Activated T-helper 9 cell treated with anti-CD3 and anti-CD28 coated beads, Interleukin-2, amount 50 U/mL, for 16 hours (primary cell): ENCODE data around the gene HNRNPF.

Experiments used
- DNase-seq: peaks from one replicate; pipeline ENCODE4 v3.0.0-alpha.2; 2020; ENCODE audit warnings: low read depth

Gene HNRNPF

DNA sequence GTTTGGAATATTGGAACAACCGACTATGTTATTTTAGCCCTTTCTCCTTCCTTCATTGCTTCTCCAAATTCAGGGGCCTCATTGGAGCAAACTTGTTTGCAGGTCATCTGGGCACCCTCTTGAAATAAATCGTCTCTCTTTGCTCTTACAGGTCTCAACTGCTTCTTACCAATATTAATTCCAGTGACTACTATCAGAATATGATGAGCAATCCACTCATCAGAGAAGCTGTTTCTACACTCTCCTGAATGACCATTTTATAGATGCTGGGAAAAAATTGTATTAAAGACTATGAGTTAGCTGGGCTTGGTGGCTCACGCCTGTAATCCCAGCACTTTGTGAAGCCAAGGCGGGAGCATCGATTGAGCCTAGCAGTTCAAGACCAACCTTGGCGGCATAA, 12.5 kb upstream of the HNRNPF start:
- no peak for DNase-seq

DNA sequence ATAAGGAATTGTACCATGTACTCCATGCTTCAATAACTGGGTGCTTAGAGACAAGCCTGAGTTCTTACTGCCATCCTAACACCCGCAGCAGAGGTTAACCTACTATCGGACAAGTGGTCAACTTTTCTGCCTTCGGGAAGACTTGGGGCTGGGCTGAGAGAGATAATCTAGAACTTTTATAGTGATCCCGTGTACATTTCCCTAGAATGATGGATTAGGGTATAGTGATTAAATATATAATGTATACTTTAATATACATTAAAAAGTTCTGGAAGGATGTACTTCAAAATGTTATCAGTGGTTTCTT, 12.2 kb upstream of the HNRNPF start:
- DNase-seq: no peak

DNA sequence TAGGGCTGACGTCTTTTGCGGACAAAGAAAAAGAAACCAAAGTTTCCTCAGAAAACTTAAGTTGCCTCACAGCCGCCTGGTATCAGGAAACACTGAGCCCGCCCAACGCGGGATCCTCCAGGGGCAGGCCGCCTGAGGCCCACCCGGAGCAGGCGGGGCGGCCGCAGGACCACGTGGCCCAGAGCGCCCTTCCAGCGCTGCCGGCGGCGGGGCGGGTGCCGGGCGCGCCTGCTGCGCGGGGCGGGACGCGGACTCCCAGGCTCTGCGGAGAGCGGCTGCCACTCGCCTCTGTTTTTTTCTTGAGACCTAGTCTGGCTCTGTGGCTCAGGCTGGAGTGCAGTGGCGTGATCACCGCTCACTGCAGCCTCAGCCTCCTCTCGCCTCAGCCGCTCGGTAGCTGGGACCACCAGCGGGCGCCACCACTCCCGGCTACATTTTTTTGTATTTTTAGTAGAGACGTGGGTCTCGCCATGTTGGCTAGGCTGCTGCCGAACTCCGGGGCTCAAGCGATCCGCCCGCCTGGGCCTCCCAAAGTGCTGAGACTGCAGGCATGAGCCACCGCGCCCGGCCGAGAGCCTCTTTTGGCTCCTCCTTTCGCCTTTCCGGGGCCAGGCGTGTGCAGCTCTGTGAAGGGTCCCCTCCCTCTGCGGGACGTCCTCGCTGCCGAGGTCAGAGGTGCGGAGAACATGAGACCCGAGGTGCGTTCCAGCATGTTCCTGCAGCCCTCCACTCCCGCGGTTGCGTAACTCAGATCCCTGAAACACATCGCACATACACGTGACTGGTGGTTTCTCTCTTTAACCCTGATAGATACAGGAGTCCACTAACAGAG, 11.6 kb upstream of the HNRNPF start:
- DNase-seq: peak; percentile 69

DNA sequence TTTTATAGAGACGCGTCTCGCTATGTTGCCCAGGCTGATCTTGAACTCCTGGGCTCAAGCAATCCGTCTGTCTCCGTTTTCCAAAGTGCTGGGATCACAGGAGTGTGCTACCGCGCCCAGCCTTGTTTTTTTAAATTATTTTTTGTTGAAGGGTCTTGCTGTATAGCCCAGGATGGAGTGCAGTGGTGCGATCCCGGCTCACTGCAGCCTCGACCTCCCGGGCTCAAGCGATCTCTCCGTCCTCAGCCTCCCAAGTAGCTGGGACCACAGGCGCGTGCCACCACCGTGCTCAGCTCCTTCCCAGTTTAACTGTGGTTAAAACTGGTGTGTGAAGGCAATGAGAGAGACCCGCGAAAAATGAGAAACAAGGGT, 11.0 kb upstream of the HNRNPF start:
- DNase-seq: no peak

DNA sequence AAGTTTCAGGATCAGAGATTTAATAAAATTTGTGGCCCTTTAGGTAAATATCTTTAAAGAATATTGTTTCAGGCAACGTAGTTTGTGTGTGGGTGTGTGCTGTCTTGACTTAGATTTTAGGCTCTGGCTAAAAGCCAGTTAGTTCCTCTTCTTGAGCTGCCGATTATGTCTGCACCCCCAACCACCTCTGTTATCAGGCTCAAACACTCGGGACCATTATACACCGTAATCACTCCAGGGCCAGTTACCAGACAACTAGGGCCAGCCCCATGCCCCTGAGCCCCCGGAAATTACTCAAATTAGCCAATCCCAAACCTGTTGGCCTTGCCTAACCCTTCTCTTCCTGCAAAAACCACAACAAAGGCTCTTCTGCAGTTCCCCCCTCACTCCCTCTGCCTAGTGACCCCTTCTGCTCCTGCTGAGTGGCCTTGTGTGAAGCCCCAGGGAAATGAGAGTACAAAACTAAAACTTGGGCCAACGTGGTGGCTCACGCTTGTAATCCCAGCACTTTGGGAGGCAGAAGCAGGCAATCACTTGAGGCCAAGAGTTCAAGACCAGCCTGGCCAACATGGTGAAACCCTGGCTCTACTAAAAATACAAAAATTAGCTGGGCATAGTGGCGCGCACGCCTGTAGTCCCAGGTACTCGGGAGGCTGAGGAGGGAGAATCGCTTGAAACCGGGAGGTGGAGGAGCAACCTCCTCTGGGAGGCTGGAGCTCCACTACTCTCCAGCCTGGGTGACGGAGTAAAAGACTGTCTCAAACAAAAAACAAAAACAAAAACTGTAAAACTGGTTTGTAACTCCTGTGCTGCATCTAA, 9.2 kb upstream of the HNRNPF start:
- no peak for DNase-seq

DNA sequence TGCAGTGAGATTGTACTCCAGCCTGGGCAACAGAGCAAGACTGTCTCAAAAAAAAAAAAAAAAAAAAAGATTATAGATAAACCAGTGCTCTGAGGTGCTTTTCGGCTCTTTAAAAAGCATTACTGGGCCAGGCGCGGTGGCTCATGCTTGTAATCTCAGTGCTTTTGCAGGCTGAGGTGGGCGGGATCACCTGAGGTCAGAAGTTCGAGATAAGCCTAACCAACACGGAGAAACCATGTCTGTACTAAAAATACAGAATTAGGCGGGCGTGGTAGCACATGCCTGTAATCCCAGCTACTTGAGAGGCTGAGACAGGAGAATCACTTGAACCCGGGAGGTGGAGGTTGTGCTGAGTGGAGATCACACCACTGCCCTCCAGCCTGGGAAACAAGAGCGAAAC, 6.6 kb upstream of the HNRNPF start:
- no peak for DNase-seq

DNA sequence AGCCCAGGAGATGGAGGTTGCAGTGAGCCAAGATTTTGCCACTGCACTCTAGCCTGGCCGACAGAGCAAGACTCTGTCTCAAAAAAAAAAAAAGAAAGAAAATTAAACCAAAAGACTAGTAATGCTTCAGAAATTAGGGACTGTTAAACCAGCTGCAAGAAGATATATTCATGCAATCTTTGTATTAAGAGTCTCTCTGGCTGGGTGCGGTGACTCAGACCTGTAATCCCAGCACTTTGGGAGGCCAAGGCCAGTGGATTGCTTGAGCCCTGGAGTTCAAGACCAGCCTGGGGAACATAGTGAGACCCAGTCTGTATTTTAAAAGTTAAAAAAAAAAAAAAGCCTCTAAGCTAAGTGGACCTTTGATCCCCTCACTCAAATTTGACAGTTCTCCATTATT, 2.5 kb upstream of the HNRNPF start:
- no peak for DNase-seq

DNA sequence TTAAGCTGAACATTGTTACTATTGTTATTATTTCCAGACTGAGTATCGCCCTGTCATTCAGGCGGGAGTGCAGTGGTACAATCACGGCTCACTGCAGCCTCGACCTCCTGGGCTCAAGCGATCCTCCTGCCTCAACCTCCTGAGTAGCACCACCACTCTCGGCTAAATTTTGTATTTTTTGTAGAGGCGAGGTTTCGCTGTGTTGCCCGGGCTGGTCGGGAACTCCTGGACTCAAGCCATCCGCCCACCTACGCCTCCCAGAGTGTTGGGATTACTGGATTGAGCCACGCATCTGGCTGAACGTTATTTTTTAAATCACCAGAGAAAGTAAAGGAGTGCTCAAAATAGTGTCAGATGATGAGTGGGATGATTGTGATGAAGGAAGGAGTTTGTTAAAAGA, 1.4 kb upstream of the HNRNPF start:
- no peak for DNase-seq

DNA sequence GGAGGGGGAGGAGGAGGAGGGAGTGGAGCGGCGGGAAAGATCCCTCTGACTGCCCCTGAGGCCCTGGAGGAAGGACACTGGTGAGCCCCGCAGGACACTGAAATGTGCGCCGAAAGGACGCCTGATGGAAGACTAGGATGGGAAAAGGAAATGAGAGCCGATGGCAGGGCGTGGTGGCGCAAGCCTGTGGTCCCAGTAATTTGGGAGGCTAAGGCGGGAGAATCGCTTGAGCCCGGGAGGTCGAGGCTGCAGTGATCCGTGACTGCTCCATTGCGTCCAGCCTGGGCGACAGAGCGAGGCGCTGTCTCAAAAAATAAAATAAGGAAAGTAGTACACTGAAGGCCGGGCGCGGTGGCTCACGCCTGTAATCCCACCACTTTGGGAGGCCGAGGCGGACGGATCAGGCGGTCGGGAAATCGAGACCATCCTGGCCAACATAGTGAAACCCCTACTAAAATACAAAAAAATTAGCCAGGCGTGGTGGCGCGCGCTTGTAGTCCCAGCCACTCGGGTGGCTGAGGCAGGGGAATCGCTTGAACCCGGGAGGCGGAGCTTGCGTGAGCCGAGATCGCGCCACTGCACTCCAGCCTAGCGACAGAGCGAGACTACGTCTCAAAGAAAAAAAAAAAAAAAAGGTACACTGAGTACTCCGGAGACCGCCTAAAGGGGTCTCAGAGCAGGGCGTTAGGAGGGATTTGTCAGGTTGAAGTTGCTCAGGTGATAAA, 561 bp upstream of the HNRNPF start:
- DNase-seq: peak; percentile 54

DNA sequence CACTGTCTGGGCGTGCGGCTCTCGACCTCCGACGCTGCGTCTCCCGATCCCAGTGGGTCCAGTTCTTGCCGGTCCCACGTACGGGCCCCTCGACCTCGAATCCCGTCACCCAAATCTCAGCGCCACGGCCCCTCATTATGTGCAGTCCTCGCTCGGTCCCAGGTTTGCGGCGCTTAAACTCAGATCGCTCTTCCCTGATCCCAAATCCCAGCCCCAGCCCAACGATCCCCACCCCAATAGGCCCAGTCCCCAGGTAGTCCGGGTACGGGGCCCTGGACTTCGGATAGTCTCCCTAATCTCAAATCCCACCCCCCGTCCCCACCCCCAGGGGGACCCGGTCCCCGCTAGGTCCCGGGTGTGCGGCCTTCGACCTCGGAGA, 666 bp downstream of the HNRNPF start:
- DNase-seq: no peak

DNA sequence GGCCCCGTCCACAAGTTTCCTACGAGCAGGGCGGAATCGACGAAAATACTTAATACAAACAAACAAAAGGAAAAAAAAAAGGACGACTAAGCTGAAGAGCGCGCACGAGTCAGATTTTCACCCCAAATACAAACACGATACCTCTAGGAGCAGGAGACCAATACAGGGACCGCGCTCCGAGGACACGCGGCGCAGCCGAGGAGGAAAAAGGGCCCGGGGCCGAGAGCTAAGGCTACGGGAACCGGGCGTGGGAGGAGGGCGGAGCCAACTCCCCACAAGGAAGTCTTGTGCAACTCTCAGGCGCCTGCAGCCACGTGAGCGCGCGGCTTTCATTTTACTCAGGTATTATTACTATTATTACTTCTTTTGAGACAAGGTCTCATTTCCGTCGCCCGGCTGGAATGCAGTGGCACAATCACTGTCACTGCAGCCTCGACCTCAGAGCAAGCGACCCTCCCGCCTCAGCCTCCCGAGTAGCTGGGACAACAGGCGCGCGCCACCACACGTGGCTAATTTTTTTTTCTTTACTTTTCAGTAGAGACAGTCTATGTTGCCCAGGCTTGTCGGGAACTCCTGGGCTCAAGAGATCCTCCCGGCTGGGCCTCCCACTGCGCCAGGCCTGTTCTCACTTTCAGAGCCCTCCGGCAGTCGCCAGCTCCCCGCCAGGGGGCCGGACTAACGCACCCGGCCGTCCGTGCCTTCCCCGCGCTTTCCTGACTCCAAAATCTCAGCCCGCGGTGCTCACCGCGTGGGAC, 1.2 kb downstream of the HNRNPF start:
- peak; percentile 84 for DNase-seq

DNA sequence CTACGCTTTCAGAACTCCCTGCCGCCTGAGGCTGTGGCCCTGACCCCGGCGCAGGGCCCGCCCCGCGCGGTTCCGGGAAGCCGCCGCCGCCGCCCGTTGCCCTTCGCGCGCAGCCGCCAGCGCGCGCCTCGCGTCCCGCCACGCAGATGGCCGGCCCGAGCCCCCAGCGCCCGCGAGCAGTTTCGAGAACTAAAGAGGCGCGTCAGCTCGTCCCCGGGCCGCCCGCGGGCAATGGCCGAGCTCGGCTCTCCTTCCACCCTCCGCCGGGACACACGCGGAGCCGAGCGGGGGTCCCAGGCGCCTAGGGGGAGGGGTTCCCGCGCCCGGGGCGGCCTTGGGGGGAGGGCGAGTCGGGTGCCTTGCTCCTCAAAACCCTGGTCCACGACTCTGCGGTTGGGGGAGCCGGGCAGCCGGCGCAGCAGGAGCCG, 1.8 kb downstream of the HNRNPF start:
- peak; percentile 53 for DNase-seq

DNA sequence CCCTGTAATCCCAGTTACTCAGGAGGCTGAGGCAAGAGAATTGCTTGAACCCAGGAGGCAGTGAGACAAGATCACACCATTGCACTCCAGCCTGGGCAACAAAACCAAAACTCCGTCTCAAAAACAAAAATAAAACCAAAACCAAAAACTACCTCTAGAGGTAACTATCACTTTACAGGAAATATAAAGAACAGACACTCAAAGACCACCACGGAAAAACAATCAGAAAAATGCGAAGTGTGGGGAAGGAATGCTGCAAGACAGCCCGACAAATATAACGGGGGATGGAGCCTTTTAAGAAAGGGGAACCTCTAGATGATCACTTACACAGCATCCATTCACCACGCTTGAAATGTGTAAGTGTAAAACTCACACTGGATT, 4.3 kb downstream of the HNRNPF start:
- DNase-seq: no peak

DNA sequence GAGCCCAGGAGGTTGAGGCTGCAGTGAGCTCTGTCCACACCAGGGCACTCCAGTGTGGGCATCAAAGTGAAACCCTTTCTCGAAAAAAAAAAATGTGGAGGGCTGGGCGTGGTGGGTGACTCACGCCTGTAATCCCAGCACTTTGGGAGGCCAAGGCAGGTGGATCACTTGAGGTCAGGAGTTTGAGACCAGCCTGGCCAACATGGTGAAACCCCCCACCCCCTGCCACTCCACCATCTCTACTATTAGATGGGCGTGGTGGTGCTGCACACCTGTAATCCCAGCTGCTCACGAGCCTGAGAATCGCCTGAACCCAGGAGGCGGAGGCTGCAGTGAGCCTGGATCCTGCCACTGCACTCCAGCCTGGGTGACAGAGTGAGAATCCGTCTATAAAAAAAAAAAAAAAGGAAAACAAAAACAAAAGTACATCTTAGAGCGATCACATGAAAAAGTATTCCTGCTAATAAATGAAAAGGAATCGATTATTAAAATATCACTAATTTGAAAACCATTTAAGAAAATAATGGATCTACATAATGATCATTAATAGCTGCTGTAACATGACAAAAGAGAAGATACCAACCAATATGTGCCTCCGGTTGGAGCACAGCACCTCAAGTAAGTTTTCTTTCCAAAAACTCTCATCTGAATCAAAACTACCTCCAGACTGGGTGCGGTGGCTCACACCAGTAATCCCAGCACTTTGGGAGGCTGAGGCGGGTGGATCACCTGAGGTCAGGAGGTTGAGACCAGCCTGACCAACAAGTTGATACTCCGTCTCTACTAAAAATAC, 4.9 kb downstream of the HNRNPF start:
- no peak for DNase-seq

DNA sequence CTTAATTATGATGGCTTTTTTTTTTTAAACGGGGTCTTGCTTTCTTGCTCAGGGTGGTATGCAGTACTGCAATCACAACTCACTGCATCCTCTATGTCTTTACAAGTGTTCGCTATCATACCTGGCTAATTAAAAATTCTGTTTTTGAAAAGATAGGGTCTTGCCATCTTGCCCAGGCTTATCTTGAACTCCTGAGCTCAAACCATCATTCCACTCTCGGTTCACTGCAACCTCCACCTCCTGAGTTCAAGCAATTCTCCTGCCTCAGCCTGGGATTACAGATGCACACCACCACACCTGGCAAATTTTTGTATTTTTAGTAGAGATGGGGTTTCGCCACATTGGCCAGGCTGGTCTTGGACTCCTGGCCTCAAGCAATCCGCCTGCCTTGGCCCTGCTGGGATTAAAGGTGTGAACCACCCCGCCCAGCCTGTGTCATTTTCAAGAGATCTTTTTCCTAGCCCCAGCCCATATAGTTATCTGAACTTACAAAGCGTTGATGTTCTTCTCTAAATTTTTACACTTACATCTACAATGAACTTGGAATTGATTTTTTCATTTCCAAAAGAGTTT, 6.0 kb downstream of the HNRNPF start:
- no peak for DNase-seq

DNA sequence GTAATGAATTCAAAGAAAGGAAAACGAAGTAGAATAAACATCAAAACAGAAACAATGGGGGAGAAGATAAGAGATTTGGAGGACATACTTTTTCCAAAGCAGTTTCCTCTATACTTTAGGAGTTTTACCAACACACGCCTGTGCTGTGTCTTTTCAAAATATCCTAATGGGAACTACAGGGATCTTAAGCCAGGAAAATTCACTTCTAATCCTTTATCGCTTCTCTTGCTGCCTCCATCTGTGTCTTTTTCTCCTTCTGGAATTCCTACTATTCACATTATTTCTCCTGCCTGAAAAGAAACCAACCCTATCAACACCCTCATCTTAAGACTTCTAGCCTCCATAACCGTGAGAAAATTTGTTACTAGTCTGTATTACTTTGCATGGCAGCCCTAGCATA, 6.8 kb downstream of the HNRNPF start:
- DNase-seq: no peak

DNA sequence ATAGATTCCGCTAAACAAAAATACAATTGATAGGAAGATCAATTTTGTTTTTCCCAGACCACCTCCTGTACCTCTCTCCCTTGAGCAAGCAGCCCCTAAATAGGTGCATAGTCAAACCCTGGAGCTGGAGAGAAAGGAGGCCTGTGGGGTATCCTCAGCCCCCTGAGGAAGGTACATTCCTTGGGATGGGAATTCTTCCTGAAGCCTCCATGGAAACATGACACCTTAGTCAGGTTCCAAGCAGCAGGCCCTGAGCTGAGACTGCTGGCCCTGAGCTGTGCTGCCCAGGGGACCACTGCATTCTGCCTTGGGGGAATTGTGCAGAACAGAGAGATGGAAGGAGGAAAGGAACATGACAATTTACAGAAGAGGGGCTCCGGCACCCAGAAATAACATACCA, 7.4 kb downstream of the HNRNPF start:
- DNase-seq: no peak

DNA sequence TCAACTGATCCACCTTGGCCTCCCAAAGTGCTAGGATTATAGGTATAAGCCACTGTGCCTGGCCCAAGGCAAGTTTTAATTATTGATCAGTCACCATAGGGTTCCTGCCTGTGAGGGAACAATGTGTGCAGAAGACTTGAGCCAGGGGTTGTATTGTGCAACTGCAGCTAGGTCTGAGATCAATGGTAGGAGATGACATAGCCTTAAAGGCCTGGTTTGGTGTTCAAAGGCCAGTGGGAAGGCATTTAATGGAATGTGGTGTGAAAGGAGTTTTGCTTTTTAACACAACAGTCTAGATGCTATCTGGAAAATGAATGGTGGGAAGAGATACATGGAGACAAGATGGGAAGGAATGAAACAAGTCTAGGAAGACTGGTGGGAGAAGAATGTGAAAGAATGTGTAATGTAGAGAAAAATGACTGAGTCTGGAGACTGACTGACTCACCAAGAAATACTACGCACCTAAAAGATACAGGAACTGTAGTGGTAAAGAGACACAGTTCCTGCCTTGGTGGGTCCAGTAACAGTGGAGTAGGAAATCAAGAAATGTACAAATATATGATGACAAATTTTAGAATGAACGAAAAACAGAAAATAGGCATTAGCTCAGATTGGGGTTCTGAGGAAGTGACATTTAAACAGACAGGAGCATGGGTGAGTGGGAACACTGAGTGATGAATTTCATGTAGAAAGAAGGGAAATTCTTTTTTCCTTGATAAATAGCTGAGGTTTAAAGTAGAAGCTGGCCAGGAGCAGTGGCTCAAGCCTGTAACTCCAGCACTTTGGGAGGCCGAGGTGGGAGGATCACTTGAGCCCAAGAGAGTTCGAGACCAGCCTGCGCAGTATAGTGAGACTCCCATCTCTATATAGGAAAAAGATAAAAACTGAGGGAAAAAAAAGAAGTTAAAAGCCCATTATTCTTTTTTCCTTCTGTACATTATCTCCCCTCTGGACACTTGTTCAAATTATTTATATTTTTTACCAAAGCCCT, 9.4 kb downstream of the HNRNPF start:
- no peak for DNase-seq

DNA sequence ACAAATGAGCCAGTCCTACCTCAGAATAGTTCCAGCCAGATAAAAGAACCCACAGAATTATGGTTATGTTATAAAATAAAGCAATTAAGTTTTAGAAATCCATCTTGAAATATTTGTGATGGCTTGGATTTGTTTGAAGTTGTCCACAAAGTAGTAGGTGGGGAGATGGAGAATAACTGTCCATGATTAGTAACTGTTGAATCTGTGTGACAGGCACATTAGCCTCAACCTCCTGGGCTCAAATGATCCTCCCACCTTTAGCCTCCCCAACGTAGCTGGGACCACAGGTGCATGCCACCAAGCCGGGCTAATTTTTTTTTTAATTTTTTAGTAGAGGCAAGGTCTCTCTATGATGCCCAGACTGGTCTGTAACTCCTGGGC, 10.1 kb downstream of the HNRNPF start:
- DNase-seq: no peak
